Neural progenitor cell (in vitro differentiated cells): ENCODE data around the gene NLK. TPM values are rescaled to one million over a fixed set of nuclear protein-coding genes. Genes with fewer than 3 reads are reported as not detected.

ENCODE experiments used
- DNase-seq: peaks from one replicate; pipeline ENCODE4 v3.0.0-alpha.2; 2016; ENCODE audit warnings: low spot score
- H2AFZ ChIP-seq: fragments of 200-600 bp; sonication (generic); replicated peaks from 2 replicates; pipeline ENCODE4 v1.6.1; 2016; ENCODE audit warnings: antibody characterized with exemption
- H3F3A ChIP-seq: fragments of 200-600 bp; sonication (generic); 2 replicates; pipeline ENCODE4 v1.6.1; 2016; ENCODE audit warnings: antibody characterized with exemption, low read depth
- H3K27ac ChIP-seq: fragments of 200-600 bp; sonication (generic); 2 replicates; pipeline ENCODE4 v1.5.1; 2016; ENCODE audit warnings: mild to moderate bottlenecking
- H3K27me3 ChIP-seq: fragments of 200-600 bp; sonication (generic); 2 replicates; pipeline ENCODE4 v1.6.1; 2016; ENCODE audit warnings: mild to moderate bottlenecking, moderate library complexity
- H3K36me3 ChIP-seq: fragments of 200-600 bp; sonication (generic); 2 replicates; pipeline ENCODE4 v1.5.1; 2016
- H3K4me1 ChIP-seq: fragments of 200-600 bp; sonication (generic); 2 replicates; pipeline ENCODE4 v1.6.1; 2016; ENCODE audit warnings: mixed run types
- H3K4me2 ChIP-seq: fragments of 200-600 bp; sonication (generic); 2 replicates; pipeline ENCODE4 v1.6.1; 2016
- H3K4me3 ChIP-seq: fragments of 200-600 bp; sonication (generic); 2 replicates; pipeline ENCODE4 v1.5.1; 2016
- H3K79me2 ChIP-seq: fragments of 200-600 bp; sonication (generic); 2 replicates; pipeline ENCODE4 v1.6.1; 2016; ENCODE audit warnings: low read depth
- H3K9ac ChIP-seq: fragments of 200-600 bp; sonication (generic); 2 replicates; pipeline ENCODE4 v1.6.1; 2016
- H3K9me3 ChIP-seq: fragments of 200-600 bp; sonication (generic); 2 replicates; pipeline ENCODE4 v1.5.1; 2016; ENCODE audit warnings: low read depth
- H4K20me1 ChIP-seq: fragments of 200-600 bp; sonication (generic); 2 replicates; pipeline ENCODE4 v1.6.1; 2016; ENCODE audit warnings: low read depth
- H3K27ac Mint-ChIP-seq: 3 replicates; pipeline ENCODE4 v1.8.0; 2021; ENCODE audit warnings: mixed read lengths
- H3K27me3 Mint-ChIP-seq: 2 replicates; pipeline ENCODE4 v1.8.0; 2022; ENCODE audit warnings: low read depth, mild to moderate bottlenecking, inconsistent platforms, moderate library complexity, mixed read lengths; ENCODE audit not compliant: insufficient read depth
- H3K36me3 Mint-ChIP-seq: 3 replicates; pipeline ENCODE4 v1.8.0; 2021; ENCODE audit warnings: mixed read lengths
- H3K4me1 Mint-ChIP-seq: 3 replicates; pipeline ENCODE4 v1.8.0; 2021; ENCODE audit warnings: mixed read lengths
- H3K4me3 Mint-ChIP-seq: 3 replicates; pipeline ENCODE4 v1.8.0; 2021; ENCODE audit warnings: mild to moderate bottlenecking, moderate library complexity, mixed read lengths
- H3K9me3 Mint-ChIP-seq: 3 replicates; pipeline ENCODE4 v1.8.0; 2020; ENCODE audit warnings: mixed read lengths
- EZH2 ChIP-seq: fragments of 200-600 bp; sonication (generic); IDR thresholded peaks from 2 replicates; pipeline ENCODE4 v1.6.1; 2017; ENCODE audit warnings: antibody characterized with exemption, mild to moderate bottlenecking, moderate library complexity
- EZH2phosphoT487 ChIP-seq: fragments of 200-600 bp; sonication (generic); IDR thresholded peaks from 2 replicates; pipeline ENCODE4 v1.6.1; 2017; ENCODE audit warnings: antibody characterized with exemption
- total RNA-seq: library from RNA; depleted of rRNA; stranded (reverse); fragments of >200 nt; gene quantifications from 2 replicates; pipeline ENCODE4 v1.2.3, GENCODE V29; 2015; ENCODE audit warnings: low replicate concordance
- TF ChIP-seq, protein P1 (sequence below): fragments of 200-600 bp; sonication (generic); IDR thresholded peaks from 2 replicates; pipeline ENCODE4 v1.5.1; 2017; ENCODE audit warnings: antibody characterized with exemption, mild to moderate bottlenecking

Gene NLK
- total RNA-seq, 1 donor from 2014 or later: 61.7 TPM

DNA sequence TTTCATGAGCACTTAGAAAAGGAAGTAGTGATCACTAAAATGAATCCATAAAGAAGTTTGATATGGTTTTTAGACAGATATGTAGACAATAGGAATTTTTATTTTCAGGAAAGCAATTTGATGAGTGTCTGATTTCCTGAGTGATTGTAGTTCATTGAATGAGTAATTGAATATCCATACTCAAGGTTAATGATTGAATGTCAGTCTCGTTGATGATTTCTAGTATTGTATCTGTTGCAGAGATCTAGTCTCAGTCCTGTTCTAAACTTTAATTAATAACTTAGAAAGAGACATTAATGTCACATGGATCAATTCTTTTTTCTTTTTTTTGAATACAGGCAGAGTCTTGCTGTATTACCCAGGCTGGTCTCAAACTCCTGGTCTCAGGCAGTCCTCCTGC lies 78.3 kb downstream of the NLK start:
- peaks cover 3% of the 10 kb centered on the region for H3K36me3 Mint-ChIP-seq
- TF ChIP-seq, protein P1, sequence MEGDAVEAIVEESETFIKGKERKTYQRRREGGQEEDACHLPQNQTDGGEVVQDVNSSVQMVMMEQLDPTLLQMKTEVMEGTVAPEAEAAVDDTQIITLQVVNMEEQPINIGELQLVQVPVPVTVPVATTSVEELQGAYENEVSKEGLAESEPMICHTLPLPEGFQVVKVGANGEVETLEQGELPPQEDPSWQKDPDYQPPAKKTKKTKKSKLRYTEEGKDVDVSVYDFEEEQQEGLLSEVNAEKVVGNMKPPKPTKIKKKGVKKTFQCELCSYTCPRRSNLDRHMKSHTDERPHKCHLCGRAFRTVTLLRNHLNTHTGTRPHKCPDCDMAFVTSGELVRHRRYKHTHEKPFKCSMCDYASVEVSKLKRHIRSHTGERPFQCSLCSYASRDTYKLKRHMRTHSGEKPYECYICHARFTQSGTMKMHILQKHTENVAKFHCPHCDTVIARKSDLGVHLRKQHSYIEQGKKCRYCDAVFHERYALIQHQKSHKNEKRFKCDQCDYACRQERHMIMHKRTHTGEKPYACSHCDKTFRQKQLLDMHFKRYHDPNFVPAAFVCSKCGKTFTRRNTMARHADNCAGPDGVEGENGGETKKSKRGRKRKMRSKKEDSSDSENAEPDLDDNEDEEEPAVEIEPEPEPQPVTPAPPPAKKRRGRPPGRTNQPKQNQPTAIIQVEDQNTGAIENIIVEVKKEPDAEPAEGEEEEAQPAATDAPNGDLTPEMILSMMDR: no peak
- TF ChIP-seq EZH2 (no peak), EZH2phosphoT487 (no peak)
- Histone ChIP-seq H3K4me3 (no peak overlapping the region), H3K9ac (no peak overlapping the region), H3K79me2 (peaks cover 31% of the 10 kb centered on the region), H3F3A (no peaks in the 10 kb centered on the region), H2AFZ (no peak overlapping the region), H3K9me3 (no peaks in the 10 kb centered on the region), H3K4me2 (no peak overlapping the region), H3K27me3 (no peaks in the 10 kb centered on the region), H3K4me1 (peaks cover 4% of the 10 kb centered on the region), H4K20me1 (peaks cover 18% of the 10 kb centered on the region), H3K27ac (no peak overlapping the region), H3K36me3 (no peaks in the 10 kb centered on the region)
- DNase-seq: no peak
- H3K27me3 Mint-ChIP-seq: no peaks in the 10 kb centered on the region
- H3K9me3 Mint-ChIP-seq: no peaks in the 10 kb centered on the region
- H3K4me3 Mint-ChIP-seq: no peak overlapping the region
- peaks cover 17% of the 10 kb centered on the region for H3K4me1 Mint-ChIP-seq
- no peak overlapping the region for H3K27ac Mint-ChIP-seq

DNA sequence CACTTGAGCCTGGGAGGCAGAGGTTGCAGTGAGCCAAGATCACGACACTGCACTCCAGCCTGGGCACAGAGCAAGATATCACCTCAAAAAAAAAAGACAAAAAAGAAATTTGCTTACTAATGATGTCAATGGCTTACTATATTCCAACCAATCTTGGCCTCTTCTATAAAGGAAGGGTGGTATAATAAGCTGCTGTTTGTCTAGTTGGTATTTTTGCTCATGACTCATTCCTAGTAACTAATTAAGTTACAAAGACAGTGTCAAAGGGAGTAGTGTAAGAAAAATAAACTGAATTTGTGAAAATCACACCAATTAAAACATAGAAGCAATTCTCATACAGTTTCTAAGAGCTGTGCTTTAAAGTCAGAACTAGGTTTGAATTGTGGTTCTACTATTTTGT lies 82.5 kb downstream of the NLK start:
- Mint-ChIP-seq H3K9me3 (no peaks in the 10 kb centered on the region), H3K4me1 (no peaks in the 10 kb centered on the region), H3K36me3 (peaks cover 3% of the 10 kb centered on the region), H3K4me3 (no peak overlapping the region), H3K27me3 (no peaks in the 10 kb centered on the region), H3K27ac (no peak overlapping the region)
- no peaks in the 10 kb centered on the region for H3K9me3 ChIP-seq
- no peak overlapping the region for H3K4me3 ChIP-seq
- no peaks in the 10 kb centered on the region for H4K20me1 ChIP-seq
- H3K79me2 ChIP-seq: peaks cover 12% of the 10 kb centered on the region
- no peaks in the 10 kb centered on the region for H3K36me3 ChIP-seq
- no peaks in the 10 kb centered on the region for H3K27me3 ChIP-seq
- TF ChIP-seq, protein P1: no peak
- TF ChIP-seq EZH2phosphoT487: no peak
- no peak for TF ChIP-seq EZH2
- H3F3A ChIP-seq: no peaks in the 10 kb centered on the region
- DNase-seq: no peak
- H3K27ac ChIP-seq: no peak overlapping the region
- H2AFZ ChIP-seq: no peak overlapping the region
- no peak overlapping the region for H3K4me2 ChIP-seq
- H3K9ac ChIP-seq: no peak overlapping the region
- no peaks in the 10 kb centered on the region for H3K4me1 ChIP-seq

DNA sequence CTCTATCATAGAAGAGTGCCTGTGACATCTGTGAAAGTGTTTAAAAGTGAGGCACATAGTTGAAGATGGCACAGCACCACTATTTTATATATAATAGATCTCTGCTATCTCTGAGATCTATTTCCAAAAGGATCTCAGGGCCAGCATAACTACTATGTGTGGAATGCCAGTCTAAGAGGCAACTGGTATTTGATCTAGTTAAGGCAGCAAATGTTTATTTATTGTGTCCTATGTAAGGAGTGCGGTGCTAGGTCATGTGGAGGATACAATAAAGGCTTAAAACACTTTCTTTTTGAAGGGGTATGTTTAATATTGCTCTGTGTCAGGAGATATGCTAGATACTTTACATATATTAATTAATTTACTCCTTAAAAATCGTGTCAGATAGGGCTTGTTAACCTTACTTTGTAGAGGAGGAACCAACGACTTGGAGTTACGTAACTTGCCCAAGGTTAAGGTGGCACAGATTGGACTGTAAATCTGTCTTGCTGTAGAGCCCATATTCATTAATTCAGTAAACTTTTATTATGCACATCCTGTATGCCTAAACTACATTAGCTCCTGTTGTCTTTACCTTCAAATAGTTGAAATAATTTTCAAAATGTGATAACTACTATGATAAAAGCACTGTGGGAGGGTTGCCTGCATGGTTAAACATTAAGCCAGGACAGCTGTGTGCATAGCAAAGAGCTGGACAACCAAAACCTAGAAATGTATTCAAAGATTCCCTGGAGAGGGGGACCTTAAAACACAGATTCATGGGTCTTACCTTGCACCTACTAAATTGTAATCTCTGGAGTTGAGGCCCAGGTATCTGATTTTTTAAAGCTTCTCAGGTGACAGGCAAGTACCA lies 83.3 kb downstream of the NLK start:
- Histone ChIP-seq H3K27ac (no peak overlapping the region), H3K9me3 (no peaks in the 10 kb centered on the region), H4K20me1 (no peaks in the 10 kb centered on the region), H3K79me2 (peaks cover 4% of the 10 kb centered on the region), H2AFZ (no peak overlapping the region), H3K36me3 (no peaks in the 10 kb centered on the region), H3K27me3 (no peaks in the 10 kb centered on the region), H3K4me1 (no peaks in the 10 kb centered on the region), H3F3A (no peaks in the 10 kb centered on the region), H3K4me3 (no peak overlapping the region), H3K4me2 (no peak overlapping the region), H3K9ac (no peak overlapping the region)
- no peaks in the 10 kb centered on the region for H3K9me3 Mint-ChIP-seq
- DNase-seq: no peak
- no peaks in the 10 kb centered on the region for H3K27me3 Mint-ChIP-seq
- H3K4me1 Mint-ChIP-seq: peaks cover 6% of the 10 kb centered on the region
- no peak overlapping the region for H3K27ac Mint-ChIP-seq
- peaks cover 3% of the 10 kb centered on the region for H3K36me3 Mint-ChIP-seq
- no peak overlapping the region for H3K4me3 Mint-ChIP-seq
- TF ChIP-seq, protein P1: no peak
